8988T (cell line): Measurements from ENCODE around the gene TTC27.

Experiments
- DNase-seq: peaks from one replicate; pipeline ENCODE4 v3.0.0; 2011

Gene TTC27

GRCh38 chr2:32760628-32761027, 132.8 kb downstream of the TTC27 start:
- no peak for DNase-seq

- DNase-seq: no peak
Observed at GRCh38 chr2:32768387-32769174, 140.7 kb downstream of the TTC27 start.

- DNase-seq: no peak
Observed at GRCh38 chr2:32770360-32770759, 142.5 kb downstream of the TTC27 start.

DNA sequence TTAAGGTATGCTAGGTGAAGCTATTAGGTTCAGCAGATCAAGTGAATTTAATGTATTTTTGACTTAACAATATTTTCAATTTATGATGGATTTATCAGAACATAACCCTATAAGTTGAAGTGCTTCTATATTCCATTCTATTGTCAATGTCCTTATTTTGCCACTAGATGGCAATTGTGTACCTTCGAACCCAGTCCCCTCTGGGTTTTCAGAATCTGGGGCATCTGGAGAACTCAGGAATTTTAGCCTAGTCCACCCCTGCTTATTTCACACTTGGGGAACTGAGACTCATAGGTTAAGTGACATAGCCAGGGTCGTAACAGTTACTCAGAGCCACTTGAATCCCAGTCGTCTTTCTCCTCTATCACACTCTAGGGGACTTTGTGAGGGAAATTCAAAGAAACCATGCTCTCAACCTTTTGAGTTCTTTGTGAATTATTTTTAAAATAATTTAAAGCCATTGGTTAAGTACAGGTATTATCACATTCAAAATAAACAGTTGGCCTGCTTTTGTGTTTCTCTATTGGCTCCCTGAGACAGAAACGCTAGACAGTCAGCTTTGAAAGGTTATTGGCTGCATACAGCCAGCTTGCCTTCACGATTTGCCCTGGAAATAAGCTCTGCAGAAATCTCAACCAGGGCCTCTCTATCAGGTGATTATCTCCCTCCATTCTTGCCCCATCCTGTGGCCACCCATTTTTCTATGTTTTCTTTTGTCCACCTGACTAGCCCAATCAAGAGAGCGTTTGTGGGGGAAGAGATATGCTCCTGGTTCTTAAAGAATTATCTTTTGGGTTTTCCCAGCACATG, 145.0 kb downstream of the TTC27 start:
- no peak for DNase-seq

DNA sequence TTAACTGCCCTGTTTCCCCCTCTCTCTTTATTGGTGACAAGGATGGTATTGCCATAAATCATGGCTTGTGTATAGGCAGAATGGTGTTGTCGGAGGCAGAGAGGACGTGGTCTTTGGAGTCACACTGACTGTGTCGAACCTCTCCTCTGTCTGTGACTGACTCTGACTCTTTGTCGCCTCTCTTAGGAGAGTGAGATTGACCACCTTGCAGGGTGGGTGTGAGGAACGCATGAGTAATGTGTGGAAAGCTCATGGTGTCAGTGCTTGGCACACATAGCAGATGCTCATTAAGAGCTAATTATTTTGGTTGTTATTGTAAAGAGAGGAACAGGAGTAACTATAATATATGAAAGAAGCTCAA, 145.6 kb downstream of the TTC27 start:
- DNase-seq: no peak

DNA sequence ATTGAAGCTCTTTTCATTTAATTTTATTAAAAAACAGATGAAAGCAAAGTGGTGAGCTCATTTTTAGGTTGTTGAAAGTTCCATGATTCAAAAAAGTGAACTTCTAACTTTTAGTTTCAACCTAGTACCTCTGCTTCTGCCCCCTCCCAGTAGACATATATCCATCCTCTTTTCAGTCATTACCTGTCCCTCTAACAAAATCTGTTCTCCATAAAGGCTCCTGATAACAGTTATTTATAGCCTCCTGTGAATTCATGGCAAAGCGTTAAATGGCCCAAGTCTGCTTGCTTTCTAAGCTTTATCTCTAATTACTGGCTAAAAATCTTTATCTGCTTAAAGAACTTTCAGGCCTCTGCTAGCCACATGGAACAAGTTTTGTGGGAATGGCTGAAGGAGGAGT, 148.1 kb downstream of the TTC27 start:
- DNase-seq: no peak

DNA sequence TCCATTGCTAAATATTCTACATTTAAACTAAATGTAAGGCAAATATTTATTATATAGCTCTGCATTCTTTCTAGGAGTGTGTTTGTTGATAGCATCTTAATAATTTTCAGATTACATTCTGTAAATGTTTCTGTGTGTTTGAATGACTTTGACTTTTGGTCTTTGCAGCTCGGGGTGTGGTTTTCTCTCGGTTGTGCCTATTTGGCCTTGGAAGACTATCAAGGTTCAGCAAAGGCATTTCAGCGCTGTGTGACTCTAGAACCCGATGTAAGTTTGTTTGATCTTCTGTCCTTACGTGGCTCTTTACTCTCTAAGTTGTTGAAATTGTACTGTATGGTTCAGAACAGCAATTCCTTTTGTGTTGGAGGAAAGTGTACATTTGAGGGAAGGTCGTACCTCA, 149.9 kb downstream of the TTC27 start:
- DNase-seq: no peak

DNA sequence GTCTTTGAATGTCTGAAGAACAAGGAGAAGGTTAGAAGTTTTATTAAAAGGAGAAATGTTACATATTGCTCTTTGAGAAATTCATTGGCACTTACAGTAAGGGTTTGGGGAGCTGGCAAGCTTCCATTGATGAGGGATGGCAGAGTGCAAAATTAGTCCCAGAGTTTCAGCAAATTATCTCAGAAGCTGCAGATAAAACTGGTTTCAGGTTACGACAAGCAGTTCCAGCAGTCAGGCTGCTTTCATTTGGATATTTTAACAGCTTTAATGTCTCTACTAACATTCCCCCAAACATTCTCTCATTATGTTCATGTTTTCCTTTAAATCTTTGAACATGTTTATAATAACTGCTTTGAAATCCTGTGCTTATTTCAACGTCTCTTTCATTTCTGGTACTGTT, 153.1 kb downstream of the TTC27 start:
- DNase-seq: no peak

DNA sequence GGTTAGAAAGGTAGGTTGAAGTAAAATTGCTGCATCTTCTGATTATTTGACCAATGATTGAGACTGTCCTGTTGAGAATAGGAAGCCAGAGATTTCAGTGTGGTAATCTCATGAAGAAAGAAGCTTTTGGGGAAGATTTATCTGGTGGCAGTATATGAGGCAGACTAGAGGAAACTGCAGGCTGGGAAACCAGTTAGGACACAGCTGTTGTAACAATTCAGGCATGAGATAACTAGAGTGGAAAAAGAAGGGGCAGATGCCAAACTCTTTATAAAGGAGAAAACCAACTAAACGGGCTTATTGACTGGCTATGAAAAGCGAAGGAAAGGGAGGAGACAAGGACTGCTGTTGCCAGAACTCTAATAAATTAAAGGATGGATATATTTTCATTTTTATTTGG, 155.6 kb downstream of the TTC27 start:
- DNase-seq: no peak

- no peak for DNase-seq
Observed at GRCh38 chr2:32783933-32784332, 156.1 kb downstream of the TTC27 start.

DNA sequence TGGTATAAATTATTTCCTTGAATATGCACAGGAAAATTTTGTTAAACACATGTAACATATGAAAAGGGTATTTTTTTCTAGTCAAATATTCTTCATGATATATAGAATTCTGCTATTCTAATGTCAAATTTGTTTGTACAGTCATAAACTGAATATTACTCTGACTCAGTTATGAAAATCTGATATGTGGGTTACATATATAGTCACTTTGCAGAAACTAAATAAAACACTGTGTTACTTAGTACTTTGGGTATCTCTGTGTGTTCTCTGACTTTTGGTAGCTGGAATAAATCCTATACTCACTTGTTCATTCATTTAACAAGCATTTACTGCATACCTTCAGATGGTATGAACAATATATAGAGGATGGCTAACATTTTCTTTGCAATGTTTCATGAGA, 159.4 kb downstream of the TTC27 start:
- no peak for DNase-seq

DNA sequence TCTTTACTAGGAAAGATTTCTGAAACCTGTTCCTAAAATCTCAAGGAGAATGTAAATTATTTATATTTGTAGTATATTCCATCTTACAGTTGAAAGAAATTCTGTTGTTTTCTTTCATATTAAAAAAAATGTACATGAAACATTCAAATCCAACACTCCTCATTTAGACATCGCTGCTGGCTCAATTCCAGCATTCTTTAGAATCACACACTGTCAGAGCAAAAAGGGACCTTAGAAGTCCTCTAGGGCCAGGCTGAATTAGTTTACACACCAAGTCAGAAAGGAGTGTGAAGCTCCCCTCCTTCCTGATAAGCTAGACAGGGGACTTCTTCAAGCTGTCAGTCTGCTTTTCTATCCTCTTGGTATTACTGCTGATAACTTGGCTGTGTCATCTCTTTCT, 160.3 kb downstream of the TTC27 start:
- DNase-seq: no peak

GRCh38 chr2:32792416-32792815, 164.6 kb downstream of the TTC27 start:
- DNase-seq: no peak

GRCh38 chr2:32798829-32799228, 171.0 kb downstream of the TTC27 start:
- DNase-seq: no peak

DNA sequence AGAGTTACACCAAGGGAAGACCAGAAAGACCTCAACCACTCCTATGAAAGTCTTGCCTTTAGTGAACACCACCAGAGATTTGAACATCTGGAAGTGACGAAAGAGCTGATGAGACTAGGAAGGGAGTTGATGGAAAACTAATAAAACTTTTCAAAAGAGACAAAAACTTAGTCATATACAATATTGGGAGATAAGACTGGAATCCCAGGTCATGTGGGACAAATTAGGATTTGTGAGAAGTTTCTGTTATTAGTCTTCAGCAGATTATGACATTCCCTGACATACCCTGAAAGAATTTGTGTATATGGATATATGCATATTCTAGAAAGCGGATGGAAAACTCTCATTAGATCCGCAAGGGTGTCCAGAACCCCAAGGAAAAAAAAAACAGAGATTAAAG, 173.9 kb downstream of the TTC27 start:
- DNase-seq: no peak

DNA sequence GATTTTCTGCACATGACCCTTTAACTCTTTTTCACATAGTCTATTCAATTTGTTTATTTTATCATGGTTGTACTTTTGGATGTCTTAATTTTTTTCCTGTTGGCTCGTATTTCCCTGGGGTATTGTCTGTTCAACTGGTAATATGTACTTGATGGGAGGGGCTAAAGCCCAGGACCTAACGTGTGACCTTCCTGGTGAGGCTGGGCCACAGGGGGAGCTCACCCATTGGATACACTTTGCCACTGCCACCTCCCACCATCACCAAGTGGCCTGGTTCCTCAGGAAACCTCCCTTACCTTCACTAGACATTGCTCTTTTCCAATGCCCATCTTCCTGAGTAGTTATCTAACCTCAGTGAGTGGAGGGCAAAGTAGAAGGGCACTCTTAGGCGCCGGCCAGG, 175.0 kb downstream of the TTC27 start:
- no peak for DNase-seq

DNA sequence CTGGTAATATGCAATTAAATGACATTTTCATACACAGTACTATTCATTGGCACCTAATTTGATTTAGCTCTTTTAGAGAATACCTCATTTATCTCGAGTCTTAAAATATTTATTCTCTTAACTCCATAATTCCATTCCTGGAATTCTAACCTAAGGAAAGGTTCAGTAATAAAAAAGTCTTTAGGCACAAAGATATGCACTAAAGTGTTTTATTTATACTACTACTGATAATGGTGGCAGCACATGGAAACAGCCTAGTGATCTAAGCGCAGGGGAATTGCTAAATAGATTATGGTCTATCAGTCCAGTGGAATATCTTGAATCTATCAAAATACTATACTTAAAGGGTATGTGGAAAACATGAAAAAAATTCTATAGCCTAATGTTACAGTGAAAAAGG, 176.4 kb downstream of the TTC27 start:
- no peak for DNase-seq

DNA sequence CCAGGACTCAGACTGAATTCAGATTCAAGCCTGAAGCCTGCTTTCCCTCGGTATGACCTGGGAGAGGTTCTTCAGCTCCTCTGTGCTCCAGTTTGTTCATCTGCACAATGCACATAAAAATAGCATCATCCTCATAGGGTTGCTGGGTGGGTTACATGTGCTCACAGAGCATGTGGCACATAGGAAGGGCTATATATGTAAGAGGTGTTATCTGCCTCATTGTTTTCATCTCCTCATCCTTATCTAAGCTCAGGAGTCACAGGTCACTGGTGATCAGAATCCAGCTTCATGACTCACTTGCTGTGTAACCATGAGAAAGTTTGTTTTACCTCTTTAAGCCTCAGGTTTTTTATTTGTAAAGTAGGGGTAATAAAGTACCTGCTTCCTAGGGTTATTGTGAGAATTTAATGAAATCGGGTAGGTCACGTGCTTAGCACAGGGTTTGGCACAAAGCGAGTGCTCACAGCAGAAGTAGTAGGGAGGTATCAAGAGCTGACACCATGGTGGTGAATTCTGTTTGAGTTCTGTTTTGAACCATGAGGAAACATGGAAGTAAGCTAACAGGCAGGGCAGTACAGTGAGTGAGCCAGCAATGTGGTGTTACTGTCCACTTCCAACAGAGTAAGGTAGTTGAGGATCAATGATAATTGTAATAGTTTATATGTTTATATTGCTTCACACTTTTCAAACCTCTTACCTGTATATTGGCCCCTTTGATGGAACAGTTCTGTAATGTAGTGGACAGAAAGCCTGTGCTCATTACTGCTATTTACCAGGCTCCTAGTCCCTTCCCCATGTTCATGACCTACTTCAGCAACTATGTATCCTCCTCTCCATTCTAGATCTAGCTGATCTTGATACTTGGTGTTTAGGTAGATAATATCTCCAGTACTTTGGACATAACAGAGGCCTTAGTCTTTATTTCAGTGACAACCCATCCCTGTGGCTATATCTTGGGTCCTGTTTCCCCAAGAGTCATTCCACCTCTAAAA, 177.6 kb downstream of the TTC27 start:
- no peak for DNase-seq

DNA sequence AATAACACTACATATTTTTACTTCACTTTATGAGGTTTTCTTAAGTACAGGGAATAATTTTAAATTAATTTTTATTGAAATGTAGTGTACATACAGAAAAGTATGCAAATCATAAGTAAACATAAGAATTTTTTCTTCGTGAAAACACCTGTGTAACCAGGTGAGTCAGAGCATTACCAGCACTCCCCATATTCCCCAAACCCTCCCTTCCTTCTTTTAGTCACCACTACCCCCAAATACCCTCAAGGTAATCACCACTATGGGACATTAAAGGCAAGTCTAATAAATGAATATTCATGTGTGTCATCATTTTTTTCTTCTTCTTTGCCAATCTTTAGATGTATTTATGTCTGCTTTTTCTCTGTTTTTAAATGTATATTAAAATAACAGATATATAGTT, 179.0 kb downstream of the TTC27 start:
- no peak for DNase-seq

DNA sequence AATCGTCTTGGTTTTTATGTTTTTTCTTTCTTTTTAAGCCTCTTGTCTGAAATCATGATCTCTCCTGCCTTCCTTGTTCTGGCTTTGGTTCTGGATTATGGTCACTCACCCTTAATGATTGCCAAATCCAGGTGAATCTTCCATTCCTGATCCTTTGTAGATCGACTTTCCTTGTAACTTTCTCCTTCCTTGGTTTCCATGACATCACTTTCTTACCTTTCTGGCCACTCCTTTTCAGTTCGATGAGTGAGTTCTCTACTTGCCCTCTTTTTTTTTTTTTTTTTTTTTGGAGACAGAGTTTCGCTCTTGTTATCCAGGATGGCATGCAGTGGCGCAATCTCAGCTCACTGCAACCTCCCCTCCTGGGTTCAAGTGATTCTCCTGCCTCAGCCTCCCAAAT, 179.8 kb downstream of the TTC27 start:
- DNase-seq: no peak

DNA sequence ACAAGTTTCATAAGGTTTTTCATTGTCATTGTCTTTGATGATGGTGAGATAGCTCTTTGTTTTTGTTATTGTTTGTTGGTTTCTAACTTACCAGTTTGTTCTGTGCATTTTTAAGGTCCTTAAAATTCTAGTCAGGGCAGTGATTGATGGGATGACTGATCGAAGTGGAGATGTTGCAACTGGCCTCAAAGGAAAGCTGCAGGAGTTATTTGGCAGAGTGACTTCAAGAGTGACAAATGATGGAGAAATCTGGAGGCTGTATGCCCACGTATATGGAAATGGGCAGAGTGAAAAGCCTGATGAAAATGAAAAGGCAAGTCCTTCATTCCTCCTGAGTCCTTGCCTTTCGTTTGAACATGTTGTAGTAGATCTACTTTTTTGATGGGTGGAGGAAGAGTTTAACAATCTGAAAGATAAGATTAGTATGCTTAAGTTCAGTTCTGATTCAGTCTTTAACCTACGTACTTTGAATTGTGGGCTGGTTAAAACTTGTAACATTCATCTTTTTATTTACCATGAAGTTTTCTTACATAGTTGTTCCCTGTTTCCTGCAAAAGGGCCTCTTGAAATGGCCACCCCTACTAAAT, 183.2 kb downstream of the TTC27 start:
- DNase-seq: no peak

GRCh38 chr2:32811696-32812095, 183.8 kb downstream of the TTC27 start:
- no peak for DNase-seq

DNA sequence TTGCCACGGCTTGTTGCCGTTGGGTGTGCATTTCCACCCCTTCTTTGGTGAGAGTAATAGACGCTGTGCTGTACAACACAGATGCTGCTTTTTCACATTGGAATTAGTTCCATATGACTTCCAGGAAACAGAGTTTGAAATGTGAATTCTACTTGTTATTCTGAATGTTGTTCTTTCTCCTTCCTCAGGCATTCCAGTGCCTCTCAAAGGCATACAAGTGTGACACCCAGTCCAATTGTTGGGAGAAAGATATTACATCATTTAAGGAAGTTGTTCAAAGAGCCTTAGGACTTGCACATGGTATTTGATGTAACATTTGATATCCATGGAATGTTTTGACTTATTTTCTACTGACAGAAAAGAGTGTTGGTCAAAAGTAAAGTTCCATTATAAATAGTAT, 184.5 kb downstream of the TTC27 start:
- DNase-seq: no peak
